T-helper 2 cell treated with Interferon-gamma antibody and Interleukin-4, amounts not matched to agents 5 μg/mL and 100 μg/mL, for 36 hours (primary cell): ENCODE measurements around the gene SLC45A1.

Source experiments
- DNase-seq: peaks from one replicate; pipeline ENCODE4 v3.0.0; 2021; ENCODE audit warnings: low spot score
- H3K27ac Mint-ChIP-seq: one replicate; pipeline ENCODE4 v1.8.0; 2021; ENCODE audit warnings: mild to moderate bottlenecking, mixed read lengths
- H3K27me3 Mint-ChIP-seq: one replicate; pipeline ENCODE4 v1.8.0; 2021; ENCODE audit warnings: low read depth, mixed read lengths
- H3K36me3 Mint-ChIP-seq: one replicate; pipeline ENCODE4 v1.8.0; 2021; ENCODE audit warnings: low read depth, mixed read lengths
- H3K4me1 Mint-ChIP-seq: one replicate; pipeline ENCODE4 v1.8.0; 2021; ENCODE audit warnings: low read depth, mixed read lengths
- H3K4me3 Mint-ChIP-seq: one replicate; pipeline ENCODE4 v1.8.0; 2022; ENCODE audit warnings: mild to moderate bottlenecking, moderate library complexity, mixed read lengths
- H3K9me3 Mint-ChIP-seq: one replicate; pipeline ENCODE4 v1.8.0; 2021; ENCODE audit warnings: mixed read lengths

The SLC45A1 gene

GRCh38 chr1:8335246-8335645 is 17.3 kb downstream of the SLC45A1 start:
- H3K4me3 Mint-ChIP-seq: no peak overlapping the region
- no peak for DNase-seq

GRCh38 chr1:8337776-8338525 is 20.0 kb downstream of the SLC45A1 start:
- no peak overlapping the region for H3K27ac Mint-ChIP-seq
- peaks cover 3% of the 10 kb centered on the region for H3K9me3 Mint-ChIP-seq
- no peaks in the 10 kb centered on the region for H3K27me3 Mint-ChIP-seq

More at GRCh38 chr1:8335246-8335645, 17.3 kb downstream of the SLC45A1 start:
- Mint-ChIP-seq H3K27me3 (no peaks in the 10 kb centered on the region), H3K36me3 (no peaks in the 10 kb centered on the region), H3K4me1 (no peaks in the 10 kb centered on the region), H3K27ac (no peak overlapping the region), H3K9me3 (peaks cover 3% of the 10 kb centered on the region)

GRCh38 chr1:8338526-8339202 is 20.8 kb downstream of the SLC45A1 start:
- Mint-ChIP-seq H3K4me3 (no peak overlapping the region), H3K27me3 (no peaks in the 10 kb centered on the region), H3K4me1 (no peaks in the 10 kb centered on the region), H3K9me3 (peaks cover 3% of the 10 kb centered on the region), H3K36me3 (no peaks in the 10 kb centered on the region), H3K27ac (no peak overlapping the region)
- DNase-seq: no peak

More at GRCh38 chr1:8337776-8338525, 20.0 kb downstream of the SLC45A1 start:
- DNase-seq: no peak
- no peaks in the 10 kb centered on the region for H3K4me1 Mint-ChIP-seq
- H3K36me3 Mint-ChIP-seq: no peaks in the 10 kb centered on the region
- H3K4me3 Mint-ChIP-seq: no peak overlapping the region

GRCh38 chr1:8339203-8339600 is 21.3 kb downstream of the SLC45A1 start:
- Mint-ChIP-seq H3K27me3 (no peaks in the 10 kb centered on the region), H3K27ac (no peak overlapping the region), H3K4me1 (no peaks in the 10 kb centered on the region), H3K36me3 (no peaks in the 10 kb centered on the region), H3K4me3 (no peak overlapping the region), H3K9me3 (peaks cover 3% of the 10 kb centered on the region)
- DNase-seq: no peak

- Mint-ChIP-seq H3K4me3 (no peak overlapping the region), H3K4me1 (no peaks in the 10 kb centered on the region), H3K9me3 (peaks cover 3% of the 10 kb centered on the region)
Measured at GRCh38 chr1:8340448-8340847, 22.5 kb downstream of the SLC45A1 start.

GRCh38 chr1:8342325-8342724 is 24.4 kb downstream of the SLC45A1 start:
- Mint-ChIP-seq H3K4me1 (no peaks in the 10 kb centered on the region), H3K27me3 (no peaks in the 10 kb centered on the region), H3K9me3 (no peaks in the 10 kb centered on the region), H3K27ac (no peak overlapping the region), H3K4me3 (no peak overlapping the region), H3K36me3 (no peaks in the 10 kb centered on the region)
- DNase-seq: no peak

More at GRCh38 chr1:8340448-8340847, 22.5 kb downstream of the SLC45A1 start:
- Mint-ChIP-seq H3K36me3 (no peaks in the 10 kb centered on the region), H3K27me3 (no peaks in the 10 kb centered on the region), H3K27ac (no peak overlapping the region)
- no peak for DNase-seq

GRCh38 chr1:8343044-8343443 is 25.1 kb downstream of the SLC45A1 start:
- no peak overlapping the region for H3K4me3 Mint-ChIP-seq
- H3K9me3 Mint-ChIP-seq: no peaks in the 10 kb centered on the region
- H3K4me1 Mint-ChIP-seq: no peaks in the 10 kb centered on the region
- no peaks in the 10 kb centered on the region for H3K36me3 Mint-ChIP-seq
- H3K27ac Mint-ChIP-seq: no peak overlapping the region
- no peak for DNase-seq
- H3K27me3 Mint-ChIP-seq: no peaks in the 10 kb centered on the region

GRCh38 chr1:8343464-8344001 is 25.6 kb downstream of the SLC45A1 start:
- H3K9me3 Mint-ChIP-seq: no peaks in the 10 kb centered on the region
- DNase-seq: no peak
- no peaks in the 10 kb centered on the region for H3K27me3 Mint-ChIP-seq
- H3K36me3 Mint-ChIP-seq: no peaks in the 10 kb centered on the region
- no peak overlapping the region for H3K27ac Mint-ChIP-seq
- H3K4me3 Mint-ChIP-seq: no peak overlapping the region
- no peaks in the 10 kb centered on the region for H3K4me1 Mint-ChIP-seq

GRCh38 chr1:8344893-8345507 is 27.1 kb downstream of the SLC45A1 start:
- Mint-ChIP-seq H3K4me3 (no peak overlapping the region), H3K27ac (no peak overlapping the region), H3K9me3 (no peaks in the 10 kb centered on the region), H3K36me3 (no peaks in the 10 kb centered on the region), H3K4me1 (peaks cover 2% of the 10 kb centered on the region), H3K27me3 (no peaks in the 10 kb centered on the region)
- no peak for DNase-seq

GRCh38 chr1:8345621-8346415 is 27.9 kb downstream of the SLC45A1 start:
- no peaks in the 10 kb centered on the region for H3K36me3 Mint-ChIP-seq
- H3K9me3 Mint-ChIP-seq: no peaks in the 10 kb centered on the region
- no peaks in the 10 kb centered on the region for H3K27me3 Mint-ChIP-seq
- peaks cover 2% of the 10 kb centered on the region for H3K4me1 Mint-ChIP-seq
- H3K4me3 Mint-ChIP-seq: no peak overlapping the region
- no peak for DNase-seq
- no peak overlapping the region for H3K27ac Mint-ChIP-seq

GRCh38 chr1:8347635-8348034 is 29.7 kb downstream of the SLC45A1 start:
- Mint-ChIP-seq H3K4me3 (no peak overlapping the region), H3K4me1 (peaks cover 2% of the 10 kb centered on the region), H3K36me3 (peaks cover 3% of the 10 kb centered on the region), H3K27me3 (no peaks in the 10 kb centered on the region), H3K9me3 (no peaks in the 10 kb centered on the region), H3K27ac (no peak overlapping the region)
- no peak for DNase-seq

- peaks cover 7% of the 10 kb centered on the region for H3K36me3 Mint-ChIP-seq
- no peaks in the 10 kb centered on the region for H3K27me3 Mint-ChIP-seq
- no peak overlapping the region for H3K27ac Mint-ChIP-seq
- no peak overlapping the region for H3K4me3 Mint-ChIP-seq
- no peak for DNase-seq
- peaks cover 2% of the 10 kb centered on the region for H3K4me1 Mint-ChIP-seq
- no peaks in the 10 kb centered on the region for H3K9me3 Mint-ChIP-seq
Measured at GRCh38 chr1:8348047-8348776, 30.3 kb downstream of the SLC45A1 start.
